ENCODE results near the gene TMC5. TPM values are rescaled to one million over a fixed set of nuclear protein-coding genes. Genes with fewer than 3 reads are reported as not detected.

Gene TMC5
- total RNA-seq, 4 donors from 2014 or later = 0.11 to 5.7 (median 0.67) TPM

DNA sequence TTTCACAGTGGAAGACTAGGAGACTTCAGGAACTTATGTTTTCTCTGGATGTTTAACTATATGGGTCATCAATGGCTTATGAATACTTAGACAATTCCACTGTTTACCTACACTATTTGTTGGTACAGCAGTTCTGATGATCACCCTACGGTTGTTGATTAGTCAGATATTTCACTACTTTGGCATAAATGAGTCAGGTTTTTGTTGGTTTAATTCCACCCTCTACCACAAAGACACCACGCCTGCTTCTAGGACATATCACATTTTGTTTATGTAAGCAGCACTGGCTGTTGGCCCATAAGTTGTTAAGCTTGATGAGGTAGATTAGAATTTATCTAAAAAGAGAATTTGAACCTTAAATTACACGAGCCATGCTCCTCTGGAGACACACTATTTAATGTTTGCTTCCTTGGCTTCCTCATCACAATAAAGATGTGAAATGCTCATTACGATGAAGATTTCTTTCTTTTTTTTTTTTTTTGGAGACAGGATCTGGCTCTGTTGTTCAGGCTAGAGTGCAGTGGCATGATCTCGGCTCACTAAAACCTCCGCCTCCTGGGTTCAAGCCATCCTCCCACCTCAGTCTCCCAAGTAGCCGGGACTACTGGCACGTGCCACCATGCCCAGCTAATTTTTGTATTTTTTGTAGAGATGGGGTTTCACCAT, 99.9 kb downstream of the TMC5 start:
- 61 to 67% methylated on average over 8 of the region's 8 CpGs for WGBS, 2 donors
- Histone ChIP-seq H3K4me1 (peaks cover 11 to 64% (median 14%) of the 10 kb centered on the region in 3 donors), H3K4me3 (no peak overlapping the region), H3K27ac (peak overlapping the region in 1 of 4 donors; percentile 2), H3K9me3 (no peaks in the 10 kb centered on the region), H3K27me3 (no peaks in the 10 kb centered on the region), H3K36me3 (peaks cover 0 to 49% (median 3%) of the 10 kb centered on the region in 3 donors)
- intact Hi-C loops (cut with DNase I) = loop anchor here (10.0 kb wide), 1 partner anchor 343 kb away; no protein-coding TSS in a partner anchor
- TF ChIP-seq POLR2A (IDR thresholded peaks at IDR 0.05) = no peak
- TF ChIP-seq, protein P1, sequence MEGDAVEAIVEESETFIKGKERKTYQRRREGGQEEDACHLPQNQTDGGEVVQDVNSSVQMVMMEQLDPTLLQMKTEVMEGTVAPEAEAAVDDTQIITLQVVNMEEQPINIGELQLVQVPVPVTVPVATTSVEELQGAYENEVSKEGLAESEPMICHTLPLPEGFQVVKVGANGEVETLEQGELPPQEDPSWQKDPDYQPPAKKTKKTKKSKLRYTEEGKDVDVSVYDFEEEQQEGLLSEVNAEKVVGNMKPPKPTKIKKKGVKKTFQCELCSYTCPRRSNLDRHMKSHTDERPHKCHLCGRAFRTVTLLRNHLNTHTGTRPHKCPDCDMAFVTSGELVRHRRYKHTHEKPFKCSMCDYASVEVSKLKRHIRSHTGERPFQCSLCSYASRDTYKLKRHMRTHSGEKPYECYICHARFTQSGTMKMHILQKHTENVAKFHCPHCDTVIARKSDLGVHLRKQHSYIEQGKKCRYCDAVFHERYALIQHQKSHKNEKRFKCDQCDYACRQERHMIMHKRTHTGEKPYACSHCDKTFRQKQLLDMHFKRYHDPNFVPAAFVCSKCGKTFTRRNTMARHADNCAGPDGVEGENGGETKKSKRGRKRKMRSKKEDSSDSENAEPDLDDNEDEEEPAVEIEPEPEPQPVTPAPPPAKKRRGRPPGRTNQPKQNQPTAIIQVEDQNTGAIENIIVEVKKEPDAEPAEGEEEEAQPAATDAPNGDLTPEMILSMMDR (IDR thresholded peaks at IDR 0.05) = no peak
- no peak for DNase-seq

DNA sequence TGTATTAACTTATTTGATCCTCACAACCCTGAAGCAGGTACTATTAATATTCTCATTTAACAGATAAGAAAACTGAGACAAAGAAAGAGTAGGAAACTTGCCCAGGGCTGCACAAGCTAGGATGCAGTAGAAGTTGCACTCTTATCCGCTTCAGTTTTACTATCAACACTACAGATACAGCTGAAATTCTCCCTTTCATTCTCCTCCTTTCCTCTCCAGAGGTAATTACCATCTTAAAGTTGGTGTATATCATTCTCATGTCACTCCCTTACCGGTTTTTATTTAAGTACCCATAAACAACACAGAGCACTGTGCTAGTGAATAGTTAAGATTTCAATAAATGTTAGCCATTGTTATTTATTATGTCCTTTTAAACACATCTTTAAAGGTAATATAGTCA, 100.7 kb downstream of the TMC5 start:
- H3K9me3 ChIP-seq = no peaks in the 10 kb centered on the region
- peaks cover 0 to 41% (median 3%) of the 10 kb centered on the region in 3 donors for H3K36me3 ChIP-seq
- no peaks in the 10 kb centered on the region for H3K27me3 ChIP-seq
- no peak for DNase-seq
- WGBS, 2 donors = 75 to 83% methylated on average over 2 of the region's 2 CpGs
- TF ChIP-seq POLR2A (IDR thresholded peaks at IDR 0.05) = no peak
- TF ChIP-seq, protein P1 (IDR thresholded peaks at IDR 0.05) = no peak
- no peak overlapping the region for H3K27ac ChIP-seq
- no peak overlapping the region for H3K4me3 ChIP-seq
- intact Hi-C loops (cut with DNase I) = loop anchor here (10.0 kb wide), 1 partner anchor 344 kb away; no protein-coding TSS in a partner anchor
- H3K4me1 ChIP-seq = peaks cover 11 to 73% (median 14%) of the 10 kb centered on the region in 3 donors

DNA sequence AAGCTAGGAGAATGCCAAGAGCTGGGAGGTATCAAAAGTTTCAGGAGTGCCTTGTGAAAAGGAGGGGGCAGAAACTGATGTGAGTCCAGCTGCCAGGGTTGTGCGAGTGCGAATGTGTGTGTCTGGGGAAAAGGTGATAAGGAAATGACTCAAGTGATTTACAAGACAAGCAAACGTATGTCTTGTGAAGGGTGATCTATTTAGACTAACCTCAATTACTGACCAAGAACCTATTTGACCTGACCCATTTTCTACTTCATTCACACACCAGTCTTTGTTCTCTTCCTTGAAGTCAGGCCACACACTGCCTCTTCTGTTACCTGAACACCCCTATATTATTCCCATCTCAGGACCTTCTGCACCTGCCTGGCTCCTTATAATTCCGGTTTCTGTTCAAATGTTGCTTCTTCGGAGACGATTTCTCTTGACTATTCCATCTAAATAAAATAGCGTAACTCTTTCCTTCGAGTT, 103.2 kb downstream of the TMC5 start:
- H3K36me3 ChIP-seq = peaks cover 0 to 16% (median 0%) of the 10 kb centered on the region in 3 donors
- DNase-seq = no peak
- TF ChIP-seq, protein P1 (IDR thresholded peaks at IDR 0.05) = no peak
- TF ChIP-seq POLR2A (IDR thresholded peaks at IDR 0.05) = no peak
- H3K27me3 ChIP-seq = no peaks in the 10 kb centered on the region
- intact Hi-C loops (cut with DNase I) = no loop called here
- 4 to 5% methylated on average over 8 of the region's 8 CpGs for WGBS, 2 donors
- H3K27ac ChIP-seq = peak overlapping the region; percentile 87 to 94 (median 92)
- peak overlapping the region; percentile 59 to 91 (median 79) for H3K4me3 ChIP-seq
- H3K9me3 ChIP-seq = no peaks in the 10 kb centered on the region
- peaks cover 11 to 84% (median 22%) of the 10 kb centered on the region in 3 donors for H3K4me1 ChIP-seq

DNA sequence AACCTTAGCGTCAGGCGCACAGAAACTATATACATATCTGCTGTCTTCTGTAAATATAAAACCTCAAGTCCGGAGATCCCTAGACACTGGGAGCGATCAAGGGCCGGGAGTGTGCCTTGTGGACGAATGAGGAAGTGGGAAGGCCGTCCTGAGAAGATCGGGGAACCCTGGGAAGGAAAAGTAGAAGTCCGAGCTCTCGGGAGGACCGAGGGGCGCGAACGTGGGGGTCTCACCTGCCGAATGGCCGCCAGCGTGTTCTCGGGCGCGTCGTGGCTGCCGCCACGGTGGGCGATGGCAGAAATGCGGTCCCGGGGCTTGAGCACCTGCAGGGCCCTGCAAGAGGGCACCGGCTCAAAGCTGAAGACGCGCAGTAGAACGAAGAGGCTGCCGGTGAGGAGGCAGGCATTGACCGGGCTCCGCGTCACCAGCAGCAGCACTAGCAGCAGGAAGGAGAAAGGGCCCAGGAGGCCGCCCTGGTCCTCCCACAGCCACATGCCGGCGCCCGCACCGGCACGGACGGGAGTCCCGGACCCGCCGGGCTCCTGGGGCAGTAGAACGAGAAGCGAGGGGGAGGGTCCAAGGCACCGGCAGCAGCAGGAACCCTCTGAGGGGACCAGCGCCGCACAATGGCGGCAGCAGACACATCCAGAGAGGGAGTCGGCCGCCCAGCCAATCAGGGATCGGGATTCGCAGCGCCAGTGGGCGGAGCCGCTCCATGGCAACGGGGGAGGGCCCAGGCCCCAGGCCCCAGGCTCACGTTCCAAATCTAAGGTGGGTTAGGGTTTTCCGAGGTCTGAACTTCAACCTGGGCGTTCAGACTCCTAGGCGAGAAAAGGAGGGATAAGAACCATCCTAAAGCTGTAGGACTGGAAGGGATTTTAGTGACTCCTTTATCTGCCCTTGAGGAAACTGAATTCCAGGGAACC, 104.1 kb downstream of the TMC5 start, which contains the start of gene GDE1:
Gene GDE1, minus strand, starts transcription at position 628 of the 926 bp plus-strand sequence. Its CDS starts 134 bp downstream, at position 494.
- peak; percentile 36 for DNase-seq
- Histone ChIP-seq H3K9me3 (no peaks in the 10 kb centered on the region), H3K4me3 (peak within 1 kb of the TSS; percentile 59 to 91 (median 79)), H3K27me3 (no peaks in the 10 kb centered on the region), H3K4me1 (peaks cover 11 to 80% (median 22%) of the 10 kb centered on the region in 3 donors), H3K27ac (peak within 1 kb of the TSS; percentile 87 to 94 (median 92)), H3K36me3 (peaks cover 0 to 7% (median 0%) of the 10 kb centered on the region in 3 donors)
- intact Hi-C loops (cut with DNase I) = no loop called here
- peak in 3 of 4 donors; percentile 62 to 92 (median 80) for TF ChIP-seq POLR2A (IDR thresholded peaks at IDR 0.05)
- TF ChIP-seq, protein P1 (IDR thresholded peaks at IDR 0.05) = peak in 1 of 6 experiments; percentile 24
- WGBS, 2 donors = 0 to 1% methylated on average over 8 to 41 of the region's 62 CpGs

All from esophagus squamous epithelium (tissue), 5 donors.